Measurements from ENCODE around the gene APEH.

APEH gene

GRCh38 chr3:49723628-49724551 lies 49.7 kb downstream of the APEH start, which contains the start of gene GMPPB:
Gene GMPPB (minus strand): TSS chr3:49723951. CDS start chr3:49723726, 225 bp downstream.
- in situ Hi-C loops (cut with MboI; ENCODE audit: low sequenced_read_pairs): no loop called here

GRCh38 chr3:49724586-49724985 lies 50.4 kb downstream of the APEH start:
- in situ Hi-C loops (cut with MboI; ENCODE audit: low sequenced_read_pairs): no loop called here

GRCh38 chr3:49725906-49726681 lies 51.9 kb downstream of the APEH start:
- in situ Hi-C loops (cut with MboI; ENCODE audit: low sequenced_read_pairs): no loop called here

GRCh38 chr3:49727154-49727923 lies 53.2 kb downstream of the APEH start:
- in situ Hi-C loops (cut with MboI; ENCODE audit: low sequenced_read_pairs): no loop called here

GRCh38 chr3:49727924-49728361 lies 53.8 kb downstream of the APEH start:
- in situ Hi-C loops (cut with MboI; ENCODE audit: low sequenced_read_pairs): no loop called here

- in situ Hi-C loops (cut with MboI; ENCODE audit: low sequenced_read_pairs): no loop called here
Observed at GRCh38 chr3:49729966-49730609, 55.9 kb downstream of the APEH start.

GRCh38 chr3:49732597-49732996 lies 58.4 kb downstream of the APEH start:
- in situ Hi-C loops (cut with MboI; ENCODE audit: low sequenced_read_pairs): no loop called here

GRCh38 chr3:49733551-49733950 lies 59.4 kb downstream of the APEH start:
- in situ Hi-C loops (cut with MboI; ENCODE audit: low sequenced_read_pairs): no loop called here

All from hTERT RPE-1 (cell line).